Mucosa of rectum (tissue), 2 donors: ENCODE measurements around the gene SMIM10L2A.

Experiments
- H3K27ac ChIP-seq, 2 donors: one replicate each; pipeline ENCODE4 v1.7.0; 2013; ENCODE audit warnings: inconsistent platforms in 2 of 2, low read depth in 2 of 2, low read length in 2 of 2
- H3K27me3 ChIP-seq, 2 donors: one replicate each; pipeline ENCODE4 v1.7.0; 2013; ENCODE audit warnings: low read length in 2 of 2; ENCODE audit not compliant: control insufficient read depth in 2 of 2, insufficient read depth in 2 of 2
- H3K36me3 ChIP-seq, 2 donors: one replicate each; pipeline ENCODE4 v1.7.0; 2013; ENCODE audit warnings: low read length in 2 of 2; ENCODE audit not compliant: control insufficient read depth in 2 of 2, insufficient read depth in 2 of 2
- H3K4me1 ChIP-seq, 2 donors: one replicate each; pipeline ENCODE4 v1.7.0; 2013; ENCODE audit warnings: low read length in 2 of 2, mild to moderate bottlenecking in 1 of 2; ENCODE audit not compliant: control insufficient read depth in 2 of 2, insufficient read depth in 2 of 2
- H3K4me3 ChIP-seq, 2 donors: one replicate each; pipeline ENCODE4 v1.7.0; 2013; ENCODE audit warnings: low read length in 2 of 2
- H3K9ac ChIP-seq, 2 donors: one replicate each; pipeline ENCODE4 v1.7.0; 2013; ENCODE audit warnings: low read length in 2 of 2, low read depth in 1 of 2, mild to moderate bottlenecking in 1 of 2
- H3K9me3 ChIP-seq, 2 donors: one replicate each; pipeline ENCODE4 v1.7.0; 2013; ENCODE audit warnings: low read length in 2 of 2; ENCODE audit not compliant: control insufficient read depth in 2 of 2
- donor health status: healthy.
- donor health status: Normal muscosa, but diverticular disease.

SMIM10L2A gene

DNA sequence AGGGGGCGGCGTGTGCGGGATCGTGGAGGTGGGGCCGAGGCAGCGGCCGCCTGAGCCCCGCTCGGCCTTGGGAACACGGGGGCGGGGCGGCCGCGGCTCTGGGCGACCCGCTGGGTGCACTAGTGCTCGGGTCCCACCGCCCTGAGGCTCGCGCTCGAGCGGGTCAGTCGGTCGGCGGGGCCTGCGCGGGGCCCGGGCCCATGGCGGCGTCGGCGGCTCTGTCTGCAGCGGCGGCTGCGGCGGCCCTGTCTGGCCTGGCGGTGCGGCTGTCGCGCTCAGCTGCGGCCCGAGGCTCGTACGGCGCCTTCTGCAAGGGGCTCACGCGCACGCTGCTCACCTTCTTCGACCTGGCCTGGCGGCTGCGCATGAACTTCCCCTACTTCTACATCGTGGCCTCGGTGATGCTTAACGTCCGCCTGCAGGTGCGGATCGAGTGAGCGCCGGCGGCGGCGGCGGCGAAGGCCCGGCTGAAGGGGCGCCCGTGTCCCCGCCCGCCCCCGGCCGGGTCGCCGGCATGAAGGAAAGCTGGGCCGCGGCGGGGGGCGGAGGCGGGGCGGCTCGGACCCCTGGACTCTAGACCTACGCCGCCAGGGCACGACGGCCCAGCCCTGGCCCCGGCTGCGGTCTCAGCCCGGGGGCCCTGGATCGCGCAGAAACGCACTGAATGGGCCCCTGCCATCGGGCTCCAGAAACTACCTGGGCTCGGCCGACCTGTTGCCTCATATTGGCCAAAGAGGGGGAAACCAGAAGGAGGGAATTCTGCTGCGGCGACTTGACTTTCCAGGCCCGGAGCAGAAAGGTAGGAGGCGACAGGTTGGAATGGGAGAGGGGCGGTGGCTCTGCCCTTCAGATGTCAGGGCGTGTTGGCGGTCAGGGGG lies at the start of gene SMIM10L2A:
TSS of gene SMIM10L2A (plus strand) at position 13 of the 878 bp plus-strand sequence. CDS start at position 201, 188 bp downstream.
- no peaks in the 10 kb centered on the region for H3K36me3 ChIP-seq
- peak within 1 kb of the TSS; percentile 13 to 37 for H3K4me3 ChIP-seq
- no peak within 1 kb of the TSS for H3K27ac ChIP-seq
- peaks cover 4 to 10% of the 10 kb centered on the region in 2 donors for H3K27me3 ChIP-seq
- H3K4me1 ChIP-seq, result no peaks in the 10 kb centered on the region
- H3K9ac ChIP-seq, result peak within 1 kb of the TSS in 1 of 2 donors; percentile 26
- no peaks in the 10 kb centered on the region for H3K9me3 ChIP-seq

DNA sequence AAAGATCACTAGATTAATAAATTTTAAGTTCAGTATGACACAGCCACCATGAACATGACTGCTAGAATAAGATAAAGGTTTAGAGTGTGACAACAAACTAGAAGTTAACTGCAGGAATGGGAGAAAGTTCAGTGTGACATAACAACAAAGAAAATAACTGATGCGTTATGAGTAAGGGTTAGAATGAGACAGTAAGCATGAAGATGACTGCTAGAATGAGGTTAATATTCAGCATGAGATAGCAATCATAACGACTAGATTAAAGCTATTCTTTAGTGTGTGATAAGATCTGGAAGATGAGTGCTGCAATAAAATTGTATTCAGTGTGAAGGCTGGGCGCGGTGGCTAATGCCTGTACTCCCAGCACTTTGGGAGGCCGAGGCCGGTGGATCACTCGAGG lies 48.4 kb upstream of the SMIM10L2A start:
- Histone ChIP-seq H3K4me1 (no peaks in the 10 kb centered on the region), H3K9me3 (no peaks in the 10 kb centered on the region), H3K4me3 (no peak overlapping the region), H3K27ac (no peak overlapping the region), H3K9ac (no peak overlapping the region), H3K36me3 (no peaks in the 10 kb centered on the region), H3K27me3 (no peaks in the 10 kb centered on the region)

- H3K4me3 ChIP-seq, result no peak overlapping the region
- H3K9me3 ChIP-seq, result no peaks in the 10 kb centered on the region
- H3K4me1 ChIP-seq, result no peaks in the 10 kb centered on the region
- H3K9ac ChIP-seq, result no peak overlapping the region
- no peak overlapping the region for H3K27ac ChIP-seq
- H3K27me3 ChIP-seq, result peaks cover 0 to 4% of the 10 kb centered on the region in 2 donors
- no peaks in the 10 kb centered on the region for H3K36me3 ChIP-seq
Observed at GRCh38 chrX:135382260-135382659, 39.5 kb upstream of the SMIM10L2A start.

- Histone ChIP-seq H3K9me3 (no peaks in the 10 kb centered on the region), H3K36me3 (no peaks in the 10 kb centered on the region)
Observed at GRCh38 chrX:135383249-135383648, 38.5 kb upstream of the SMIM10L2A start.

DNA sequence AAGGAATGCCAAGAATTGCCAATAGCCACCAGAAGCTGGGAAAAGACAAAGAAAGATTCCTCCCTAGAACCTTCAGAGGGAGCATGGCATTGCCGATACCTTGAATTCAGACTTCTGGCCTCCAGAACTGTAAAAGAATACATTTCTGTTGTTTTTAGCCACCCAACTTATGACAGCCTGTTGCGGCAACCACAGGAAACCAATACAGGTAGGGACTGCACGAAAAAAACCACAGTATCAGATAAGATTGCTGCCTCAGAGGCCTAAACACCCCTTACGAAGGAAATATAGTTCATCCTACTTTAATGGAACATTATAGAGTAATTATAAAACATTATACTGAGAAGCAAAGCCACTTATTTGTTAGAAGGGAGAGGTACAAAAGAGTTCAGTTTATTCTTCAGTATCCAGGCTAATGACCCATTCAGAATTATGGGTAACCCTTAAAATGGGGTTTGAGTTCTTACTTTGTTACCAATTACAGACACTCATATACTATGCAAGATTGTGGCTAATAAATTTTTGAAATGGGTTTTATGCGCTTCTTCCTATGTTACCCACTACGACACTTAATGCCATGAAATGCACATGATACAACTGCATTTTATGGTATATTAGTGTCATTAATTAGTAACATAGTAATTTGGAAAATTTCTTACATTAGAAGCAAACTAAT lies 37.4 kb upstream of the SMIM10L2A start:
- no peaks in the 10 kb centered on the region for H3K4me1 ChIP-seq
- no peak overlapping the region for H3K27ac ChIP-seq
- no peaks in the 10 kb centered on the region for H3K36me3 ChIP-seq
- H3K4me3 ChIP-seq, result no peak overlapping the region
- H3K27me3 ChIP-seq, result peaks cover 0 to 4% of the 10 kb centered on the region in 2 donors
- H3K9ac ChIP-seq, result no peak overlapping the region
- no peaks in the 10 kb centered on the region for H3K9me3 ChIP-seq

More at GRCh38 chrX:135383249-135383648, 38.5 kb upstream of the SMIM10L2A start:
- Histone ChIP-seq H3K4me3 (no peak overlapping the region), H3K4me1 (no peaks in the 10 kb centered on the region), H3K27ac (no peak overlapping the region), H3K27me3 (peaks cover 0 to 4% of the 10 kb centered on the region in 2 donors), H3K9ac (no peak overlapping the region)

DNA sequence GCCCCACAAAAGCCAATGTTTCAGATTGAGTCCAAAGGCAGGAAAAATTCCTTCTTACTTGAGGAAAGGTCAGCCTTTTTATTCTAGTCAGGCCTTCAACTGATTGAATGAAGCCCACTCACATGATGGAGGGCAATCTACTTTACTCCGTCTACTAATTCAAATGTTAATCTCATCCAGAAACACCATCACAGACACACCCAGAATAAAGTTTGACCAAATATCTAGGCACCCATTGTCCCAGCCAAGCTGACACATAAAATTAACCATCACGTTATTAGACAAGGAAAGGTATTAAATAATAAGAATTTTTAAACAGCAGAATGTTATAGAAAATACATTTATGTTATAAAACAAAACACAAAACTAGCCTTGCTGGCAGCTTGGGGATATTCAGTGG lies 32.9 kb upstream of the SMIM10L2A start:
- Histone ChIP-seq H3K4me3 (no peak overlapping the region), H3K4me1 (no peaks in the 10 kb centered on the region), H3K27ac (no peak overlapping the region), H3K9me3 (no peaks in the 10 kb centered on the region), H3K27me3 (no peaks in the 10 kb centered on the region), H3K9ac (no peak overlapping the region), H3K36me3 (no peaks in the 10 kb centered on the region)

GRCh38 chrX:135389243-135389642 lies 32.5 kb upstream of the SMIM10L2A start:
- Histone ChIP-seq H3K9ac (no peak overlapping the region), H3K36me3 (no peaks in the 10 kb centered on the region), H3K27me3 (no peaks in the 10 kb centered on the region), H3K27ac (no peak overlapping the region), H3K4me3 (no peak overlapping the region), H3K9me3 (no peaks in the 10 kb centered on the region), H3K4me1 (no peaks in the 10 kb centered on the region)

DNA sequence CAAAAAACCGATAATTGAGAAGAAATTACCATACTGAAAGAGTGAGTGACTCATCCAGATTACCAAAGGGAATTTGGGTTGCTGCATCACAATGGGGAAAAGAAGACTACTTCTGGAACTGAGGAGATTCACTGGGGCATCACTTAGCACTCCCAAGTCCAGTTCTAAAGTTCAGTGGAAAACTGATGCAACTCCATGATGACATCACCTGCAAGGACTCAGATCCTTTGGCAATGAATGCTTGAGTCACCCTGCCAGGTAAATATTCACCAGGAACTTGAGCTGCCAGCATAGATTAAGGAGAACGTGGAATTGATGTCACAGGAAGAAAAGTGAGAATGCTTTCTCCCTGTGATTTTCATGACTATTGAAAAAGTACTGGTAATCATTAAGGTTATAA lies 32.0 kb upstream of the SMIM10L2A start:
- no peaks in the 10 kb centered on the region for H3K36me3 ChIP-seq
- no peaks in the 10 kb centered on the region for H3K4me1 ChIP-seq
- no peak overlapping the region for H3K4me3 ChIP-seq
- H3K27me3 ChIP-seq, result no peaks in the 10 kb centered on the region
- H3K9ac ChIP-seq, result no peak overlapping the region
- no peak overlapping the region for H3K27ac ChIP-seq
- H3K9me3 ChIP-seq, result no peaks in the 10 kb centered on the region

DNA sequence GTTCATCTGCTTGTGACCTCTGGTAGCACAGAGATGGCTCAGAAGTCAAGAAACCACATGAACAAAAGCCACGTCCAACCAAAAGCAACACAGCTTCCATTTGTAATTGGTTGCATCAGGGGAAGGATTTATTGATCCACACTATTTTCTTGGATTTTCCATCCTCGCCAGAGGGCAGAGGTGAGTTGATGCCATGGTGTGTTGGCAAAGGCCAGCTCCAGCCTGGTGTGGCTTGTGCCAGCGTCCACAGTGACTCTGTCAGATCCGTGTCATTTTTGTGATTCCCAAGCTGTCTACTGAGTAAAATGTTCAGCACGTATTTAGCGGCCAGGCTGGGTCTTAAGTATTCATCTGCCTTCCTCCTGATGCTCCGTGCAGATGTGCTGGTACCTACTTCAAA lies 30.0 kb upstream of the SMIM10L2A start:
- Histone ChIP-seq H3K27ac (no peak overlapping the region), H3K4me1 (no peaks in the 10 kb centered on the region), H3K4me3 (no peak overlapping the region), H3K9ac (no peak overlapping the region), H3K9me3 (no peaks in the 10 kb centered on the region), H3K36me3 (no peaks in the 10 kb centered on the region), H3K27me3 (no peaks in the 10 kb centered on the region)

DNA sequence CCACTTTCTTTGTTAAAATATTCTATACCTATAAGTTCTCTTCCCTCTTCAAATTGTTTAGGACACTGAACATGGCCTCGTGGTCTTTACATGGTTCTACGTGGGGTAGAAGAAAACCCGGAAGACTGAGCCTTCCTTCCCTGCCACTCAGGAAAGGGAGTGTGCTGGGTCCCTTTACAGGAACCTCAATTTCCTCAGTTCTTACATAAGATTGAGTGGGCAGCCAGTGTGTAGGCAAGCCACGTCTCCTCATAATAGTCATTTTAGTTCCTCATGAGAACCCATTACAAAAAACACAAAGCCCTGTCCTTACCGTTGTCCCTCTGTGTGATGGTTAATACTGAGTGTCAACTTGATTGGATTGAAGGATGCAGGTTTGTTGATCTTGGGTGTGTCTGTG lies 28.7 kb upstream of the SMIM10L2A start:
- Histone ChIP-seq H3K27ac (no peak overlapping the region), H3K36me3 (no peaks in the 10 kb centered on the region), H3K9me3 (no peaks in the 10 kb centered on the region), H3K4me1 (no peaks in the 10 kb centered on the region), H3K9ac (no peak overlapping the region), H3K27me3 (no peaks in the 10 kb centered on the region), H3K4me3 (no peak overlapping the region)
